Measurements from ENCODE around the gene TTF1. TPM values are rescaled to one million over a fixed set of nuclear protein-coding genes. Genes with fewer than 3 reads are reported as not detected.

TTF1 gene
- polyA plus RNA-seq, 1 donor: 12.5 TPM

GRCh38 chr9:132413926-132414325, 7.3 kb upstream of the TTF1 start:
- DNase-seq: no peak
- no peak overlapping the region for H3K4me3 ChIP-seq (ENCODE audit: low read length)
- H3K27ac ChIP-seq (ENCODE audit: low read length): no peak overlapping the region
- WGBS (ENCODE audit: insufficient coverage, low lambda C conversion rate): 40% methylated on average over 1 of the region's 5 CpGs
- no peaks in the 10 kb centered on the region for H3K36me3 ChIP-seq (ENCODE audit: control insufficient read depth, insufficient read depth, low read length)
- peaks cover 83% of the 10 kb centered on the region for H3K27me3 ChIP-seq (ENCODE audit: control insufficient read depth, insufficient read depth, low read length)
- no peaks in the 10 kb centered on the region for H3K9me3 ChIP-seq (ENCODE audit: control insufficient read depth, low read depth, low read length)
- H3K4me1 ChIP-seq (ENCODE audit: control insufficient read depth, insufficient read depth, low read length): peaks cover 7% of the 10 kb centered on the region

- no peak overlapping the region for H3K4me3 ChIP-seq (ENCODE audit: low read length)
- no peak overlapping the region for H3K27ac ChIP-seq (ENCODE audit: low read length)
- H3K36me3 ChIP-seq (ENCODE audit: control insufficient read depth, insufficient read depth, low read length): no peaks in the 10 kb centered on the region
- H3K9me3 ChIP-seq (ENCODE audit: control insufficient read depth, low read depth, low read length): no peaks in the 10 kb centered on the region
- WGBS (ENCODE audit: insufficient coverage, low lambda C conversion rate): no CpG with 5 or more reads among the region's 8 CpGs
- peaks cover 7% of the 10 kb centered on the region for H3K4me1 ChIP-seq (ENCODE audit: control insufficient read depth, insufficient read depth, low read length)
- peaks cover 73% of the 10 kb centered on the region for H3K27me3 ChIP-seq (ENCODE audit: control insufficient read depth, insufficient read depth, low read length)
- DNase-seq: no peak
Measured at GRCh38 chr9:132412089-132412488, 5.4 kb upstream of the TTF1 start.

- WGBS (ENCODE audit: insufficient coverage, low lambda C conversion rate): no CpG with 5 or more reads among the region's 20 CpGs
- peaks cover 73% of the 10 kb centered on the region for H3K27me3 ChIP-seq (ENCODE audit: control insufficient read depth, insufficient read depth, low read length)
- H3K36me3 ChIP-seq (ENCODE audit: control insufficient read depth, insufficient read depth, low read length): no peaks in the 10 kb centered on the region
- H3K4me3 ChIP-seq (ENCODE audit: low read length): no peak overlapping the region
- no peak overlapping the region for H3K27ac ChIP-seq (ENCODE audit: low read length)
- H3K4me1 ChIP-seq (ENCODE audit: control insufficient read depth, insufficient read depth, low read length): peaks cover 7% of the 10 kb centered on the region
- peak; percentile 27 to 55 for DNase-seq
- H3K9me3 ChIP-seq (ENCODE audit: control insufficient read depth, low read depth, low read length): no peaks in the 10 kb centered on the region
Measured at GRCh38 chr9:132411091-132411508, 4.5 kb upstream of the TTF1 start.

- DNase-seq: no peak
- Histone ChIP-seq H3K4me1 (ENCODE audit: control insufficient read depth, insufficient read depth, low read length) (peaks cover 10% of the 10 kb centered on the region), H3K36me3 (ENCODE audit: control insufficient read depth, insufficient read depth, low read length) (no peaks in the 10 kb centered on the region), H3K9me3 (ENCODE audit: control insufficient read depth, low read depth, low read length) (no peaks in the 10 kb centered on the region), H3K27me3 (ENCODE audit: control insufficient read depth, insufficient read depth, low read length) (peaks cover 69% of the 10 kb centered on the region), H3K4me3 (ENCODE audit: low read length) (no peak overlapping the region), H3K27ac (ENCODE audit: low read length) (no peak overlapping the region)
- no CpG with 5 or more reads among the region's 19 CpGs for WGBS (ENCODE audit: insufficient coverage, low lambda C conversion rate)
Measured at GRCh38 chr9:132410642-132411041, 4.0 kb upstream of the TTF1 start.

GRCh38 chr9:132409828-132410528, 3.3 kb upstream of the TTF1 start, which contains the start of gene CFAP77:
CFAP77 (plus strand) TSS chr9:132410211; CDS start chr9:132410272, 61 bp downstream.
- Histone ChIP-seq H3K4me3 (ENCODE audit: low read length) (peak within 1 kb of the TSS; percentile 27), H3K27me3 (ENCODE audit: control insufficient read depth, insufficient read depth, low read length) (peaks cover 63% of the 10 kb centered on the region), H3K9me3 (ENCODE audit: control insufficient read depth, low read depth, low read length) (no peaks in the 10 kb centered on the region), H3K27ac (ENCODE audit: low read length) (no peak within 1 kb of the TSS), H3K36me3 (ENCODE audit: control insufficient read depth, insufficient read depth, low read length) (no peaks in the 10 kb centered on the region), H3K4me1 (ENCODE audit: control insufficient read depth, insufficient read depth, low read length) (peaks cover 10% of the 10 kb centered on the region)
- WGBS (ENCODE audit: insufficient coverage, low lambda C conversion rate): no CpG with 5 or more reads among the region's 69 CpGs
- peak in 1 of 2 donors; percentile 50 for DNase-seq

- H3K27ac ChIP-seq (ENCODE audit: low read length): no peak overlapping the region
- H3K9me3 ChIP-seq (ENCODE audit: control insufficient read depth, low read depth, low read length): no peaks in the 10 kb centered on the region
- H3K4me1 ChIP-seq (ENCODE audit: control insufficient read depth, insufficient read depth, low read length): peaks cover 10% of the 10 kb centered on the region
- H3K36me3 ChIP-seq (ENCODE audit: control insufficient read depth, insufficient read depth, low read length): peaks cover 2% of the 10 kb centered on the region
- peaks cover 48% of the 10 kb centered on the region for H3K27me3 ChIP-seq (ENCODE audit: control insufficient read depth, insufficient read depth, low read length)
- DNase-seq: no peak
- H3K4me3 ChIP-seq (ENCODE audit: low read length): no peak overlapping the region
- 80% methylated on average over 1 of the region's 8 CpGs for WGBS (ENCODE audit: insufficient coverage, low lambda C conversion rate)
Measured at GRCh38 chr9:132408521-132408920, 1.9 kb upstream of the TTF1 start.

- no CpG with 5 or more reads among the region's 2 CpGs for WGBS (ENCODE audit: insufficient coverage, low lambda C conversion rate)
- DNase-seq: no peak
- no peaks in the 10 kb centered on the region for H3K9me3 ChIP-seq (ENCODE audit: control insufficient read depth, low read depth, low read length)
- peaks cover 39% of the 10 kb centered on the region for H3K27me3 ChIP-seq (ENCODE audit: control insufficient read depth, insufficient read depth, low read length)
- no peak overlapping the region for H3K27ac ChIP-seq (ENCODE audit: low read length)
- H3K4me3 ChIP-seq (ENCODE audit: low read length): peak overlapping the region; percentile 82
- H3K36me3 ChIP-seq (ENCODE audit: control insufficient read depth, insufficient read depth, low read length): peaks cover 8% of the 10 kb centered on the region
- H3K4me1 ChIP-seq (ENCODE audit: control insufficient read depth, insufficient read depth, low read length): peaks cover 10% of the 10 kb centered on the region
Measured at GRCh38 chr9:132407196-132407595, 556 bp upstream of the TTF1 start.

GRCh38 chr9:132404228-132404881, 2.3 kb downstream of the TTF1 start:
- DNase-seq: no peak
- Histone ChIP-seq H3K4me1 (ENCODE audit: control insufficient read depth, insufficient read depth, low read length) (peaks cover 4% of the 10 kb centered on the region), H3K27me3 (ENCODE audit: control insufficient read depth, insufficient read depth, low read length) (peaks cover 10% of the 10 kb centered on the region), H3K27ac (ENCODE audit: low read length) (no peak overlapping the region), H3K4me3 (ENCODE audit: low read length) (no peak overlapping the region), H3K9me3 (ENCODE audit: control insufficient read depth, low read depth, low read length) (no peaks in the 10 kb centered on the region), H3K36me3 (ENCODE audit: control insufficient read depth, insufficient read depth, low read length) (peaks cover 19% of the 10 kb centered on the region)
- WGBS (ENCODE audit: insufficient coverage, low lambda C conversion rate): 87% methylated on average over 6 of the region's 9 CpGs

GRCh38 chr9:132401824-132402223, 4.8 kb downstream of the TTF1 start:
- Histone ChIP-seq H3K4me3 (ENCODE audit: low read length) (no peak overlapping the region), H3K36me3 (ENCODE audit: control insufficient read depth, insufficient read depth, low read length) (peaks cover 36% of the 10 kb centered on the region), H3K27me3 (ENCODE audit: control insufficient read depth, insufficient read depth, low read length) (no peaks in the 10 kb centered on the region), H3K9me3 (ENCODE audit: control insufficient read depth, low read depth, low read length) (no peaks in the 10 kb centered on the region), H3K27ac (ENCODE audit: low read length) (no peak overlapping the region), H3K4me1 (ENCODE audit: control insufficient read depth, insufficient read depth, low read length) (peaks cover 4% of the 10 kb centered on the region)
- no peak for DNase-seq
- 90% methylated on average over 2 of the region's 4 CpGs for WGBS (ENCODE audit: insufficient coverage, low lambda C conversion rate)

- Histone ChIP-seq H3K4me3 (ENCODE audit: low read length) (no peak overlapping the region), H3K36me3 (ENCODE audit: control insufficient read depth, insufficient read depth, low read length) (peaks cover 69% of the 10 kb centered on the region), H3K27me3 (ENCODE audit: control insufficient read depth, insufficient read depth, low read length) (no peaks in the 10 kb centered on the region), H3K4me1 (ENCODE audit: control insufficient read depth, insufficient read depth, low read length) (no peaks in the 10 kb centered on the region), H3K9me3 (ENCODE audit: control insufficient read depth, low read depth, low read length) (no peaks in the 10 kb centered on the region), H3K27ac (ENCODE audit: low read length) (no peak overlapping the region)
- no CpG with 5 or more reads among the region's 11 CpGs for WGBS (ENCODE audit: insufficient coverage, low lambda C conversion rate)
- no peak for DNase-seq
Measured at GRCh38 chr9:132395560-132395959, 11.1 kb downstream of the TTF1 start.

Data from large intestine (tissue), 3 donors.